Osteoblast (primary cell): Measurements from ENCODE around the gene ENDOV. TPM values are rescaled to one million over a fixed set of nuclear protein-coding genes. Genes with fewer than 3 reads are reported as not detected.

Source experiments
- DNase-seq: peaks from one replicate; pipeline ENCODE4 v3.0.0; 2011; ENCODE audit warnings: low spot score, mixed read lengths; ENCODE audit not compliant: insufficient read length; ENCODE audit errors: missing footprints
- H2AFZ ChIP-seq: 2 replicates; pipeline ENCODE4 v1.6.0; 2011; ENCODE audit warnings: mild to moderate bottlenecking, low read length
- H3K27ac ChIP-seq: 2 replicates; pipeline ENCODE4 v1.5.1; 2011; ENCODE audit warnings: mild to moderate bottlenecking, low read depth, low read length, moderate library complexity
- H3K27me3 ChIP-seq: 2 replicates; pipeline ENCODE4 v1.6.0; 2012; ENCODE audit warnings: mild to moderate bottlenecking, control low read depth, inconsistent platforms, low read length, moderate library complexity; ENCODE audit not compliant: insufficient read depth
- H3K36me3 ChIP-seq: 2 replicates; pipeline ENCODE4 v1.5.1; 2011; ENCODE audit warnings: mild to moderate bottlenecking, low read length, control low read depth, moderate library complexity; ENCODE audit not compliant: insufficient read depth
- H3K4me1 ChIP-seq: 2 replicates; pipeline ENCODE4 v1.5.1; 2011; ENCODE audit warnings: mild to moderate bottlenecking, low read length, control low read depth, moderate library complexity; ENCODE audit not compliant: insufficient read depth
- H3K4me2 ChIP-seq: 2 replicates; pipeline ENCODE4 v1.6.0; 2011; ENCODE audit warnings: mild to moderate bottlenecking, low read length; ENCODE audit not compliant: insufficient read depth
- H3K4me3 ChIP-seq: fragments of 200-600 bp; sonication (generic); 3 replicates; pipeline ENCODE4 v1.5.1; 2012; ENCODE audit warnings: mild to moderate bottlenecking, low read length, inconsistent platforms; ENCODE audit not compliant: insufficient read depth
- H3K79me2 ChIP-seq: 2 replicates; pipeline ENCODE4 v1.6.0; 2012; ENCODE audit warnings: mild to moderate bottlenecking, low read length, control low read depth, inconsistent platforms; ENCODE audit not compliant: insufficient read depth
- H3K9me3 ChIP-seq: 2 replicates; pipeline ENCODE4 v1.5.1; 2011; ENCODE audit warnings: low read depth, low read length, control low read depth
- H4K20me1 ChIP-seq: 2 replicates; pipeline ENCODE4 v1.6.0; 2012; ENCODE audit warnings: mild to moderate bottlenecking, low read length, control low read depth; ENCODE audit not compliant: insufficient read depth
- total RNA-seq: library from RNA; depleted of rRNA; stranded (reverse); fragments of >200 nt; gene quantifications from 2 replicates; pipeline ENCODE4 v1.2.3, GENCODE V29; 2012
- TF ChIP-seq, protein P1 (sequence below): IDR thresholded peaks from 2 replicates; pipeline ENCODE4 v1.5.1; 2011; ENCODE audit warnings: mild to moderate bottlenecking, low read depth, low read length, moderate library complexity; ENCODE audit errors: extremely low read depth

The ENDOV gene
- total RNA-seq, 1 donor, result 19.5 TPM

DNA sequence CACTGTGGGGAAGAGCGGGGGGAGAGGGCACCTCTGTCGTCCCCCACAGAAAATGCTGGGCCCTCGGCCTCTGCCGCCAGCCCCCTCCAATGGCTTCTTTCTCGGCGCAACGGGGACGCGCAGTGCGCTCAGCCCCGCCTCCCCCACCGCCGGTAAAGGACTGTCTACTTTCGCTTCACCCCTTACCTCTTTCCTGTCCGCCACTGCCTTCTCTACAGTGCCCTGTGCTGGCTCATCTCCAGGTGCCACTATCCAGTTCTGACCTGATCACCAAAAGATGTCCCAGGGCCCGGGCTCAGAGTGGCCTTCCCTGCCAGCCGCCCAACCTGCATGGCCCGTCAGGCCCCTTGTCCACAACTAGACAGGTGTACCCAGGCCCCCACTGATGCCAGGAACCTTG lies 7.3 kb downstream of the ENDOV start:
- H3K4me3 ChIP-seq, result no peak overlapping the region
- H4K20me1 ChIP-seq, result peaks cover 32% of the 10 kb centered on the region
- H3K79me2 ChIP-seq, result peaks cover 9% of the 10 kb centered on the region
- H2AFZ ChIP-seq, result no peak overlapping the region
- no peaks in the 10 kb centered on the region for H3K27me3 ChIP-seq
- DNase-seq, result peak; percentile 76
- TF ChIP-seq, protein P1, sequence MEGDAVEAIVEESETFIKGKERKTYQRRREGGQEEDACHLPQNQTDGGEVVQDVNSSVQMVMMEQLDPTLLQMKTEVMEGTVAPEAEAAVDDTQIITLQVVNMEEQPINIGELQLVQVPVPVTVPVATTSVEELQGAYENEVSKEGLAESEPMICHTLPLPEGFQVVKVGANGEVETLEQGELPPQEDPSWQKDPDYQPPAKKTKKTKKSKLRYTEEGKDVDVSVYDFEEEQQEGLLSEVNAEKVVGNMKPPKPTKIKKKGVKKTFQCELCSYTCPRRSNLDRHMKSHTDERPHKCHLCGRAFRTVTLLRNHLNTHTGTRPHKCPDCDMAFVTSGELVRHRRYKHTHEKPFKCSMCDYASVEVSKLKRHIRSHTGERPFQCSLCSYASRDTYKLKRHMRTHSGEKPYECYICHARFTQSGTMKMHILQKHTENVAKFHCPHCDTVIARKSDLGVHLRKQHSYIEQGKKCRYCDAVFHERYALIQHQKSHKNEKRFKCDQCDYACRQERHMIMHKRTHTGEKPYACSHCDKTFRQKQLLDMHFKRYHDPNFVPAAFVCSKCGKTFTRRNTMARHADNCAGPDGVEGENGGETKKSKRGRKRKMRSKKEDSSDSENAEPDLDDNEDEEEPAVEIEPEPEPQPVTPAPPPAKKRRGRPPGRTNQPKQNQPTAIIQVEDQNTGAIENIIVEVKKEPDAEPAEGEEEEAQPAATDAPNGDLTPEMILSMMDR, result no peak
- peaks cover 20% of the 10 kb centered on the region for H3K36me3 ChIP-seq
- no peaks in the 10 kb centered on the region for H3K9me3 ChIP-seq
- no peak overlapping the region for H3K27ac ChIP-seq
- no peak overlapping the region for H3K4me2 ChIP-seq
- H3K4me1 ChIP-seq, result peaks cover 4% of the 10 kb centered on the region

DNA sequence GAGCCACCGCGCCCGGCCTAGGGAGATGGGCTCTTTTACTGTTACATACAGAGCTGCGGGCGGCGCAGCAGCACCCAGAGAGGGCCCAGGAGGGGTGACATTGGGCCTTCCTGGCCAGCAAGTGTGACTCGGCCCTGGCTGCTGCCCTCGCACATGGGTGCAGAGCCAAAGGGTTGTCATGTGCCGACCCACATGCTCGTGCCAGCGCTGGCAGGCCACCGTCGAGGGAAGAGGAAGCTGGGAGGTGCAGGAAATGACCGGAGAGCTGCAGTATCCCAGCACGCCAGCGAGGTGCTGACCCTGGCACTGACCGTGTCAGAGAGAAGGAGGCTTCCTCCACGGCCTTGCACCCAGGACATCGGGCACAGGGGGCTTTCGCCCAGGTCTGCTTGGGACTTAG lies 8.0 kb downstream of the ENDOV start:
- H3K9me3 ChIP-seq, result no peaks in the 10 kb centered on the region
- peaks cover 4% of the 10 kb centered on the region for H3K4me1 ChIP-seq
- H3K27ac ChIP-seq, result no peak overlapping the region
- no peak overlapping the region for H3K4me3 ChIP-seq
- no peak overlapping the region for H3K4me2 ChIP-seq
- peaks cover 31% of the 10 kb centered on the region for H4K20me1 ChIP-seq
- H2AFZ ChIP-seq, result no peak overlapping the region
- no peaks in the 10 kb centered on the region for H3K27me3 ChIP-seq
- peak; percentile 35 for DNase-seq
- peaks cover 2% of the 10 kb centered on the region for H3K79me2 ChIP-seq
- H3K36me3 ChIP-seq, result peaks cover 14% of the 10 kb centered on the region
- TF ChIP-seq, protein P1, result no peak

DNA sequence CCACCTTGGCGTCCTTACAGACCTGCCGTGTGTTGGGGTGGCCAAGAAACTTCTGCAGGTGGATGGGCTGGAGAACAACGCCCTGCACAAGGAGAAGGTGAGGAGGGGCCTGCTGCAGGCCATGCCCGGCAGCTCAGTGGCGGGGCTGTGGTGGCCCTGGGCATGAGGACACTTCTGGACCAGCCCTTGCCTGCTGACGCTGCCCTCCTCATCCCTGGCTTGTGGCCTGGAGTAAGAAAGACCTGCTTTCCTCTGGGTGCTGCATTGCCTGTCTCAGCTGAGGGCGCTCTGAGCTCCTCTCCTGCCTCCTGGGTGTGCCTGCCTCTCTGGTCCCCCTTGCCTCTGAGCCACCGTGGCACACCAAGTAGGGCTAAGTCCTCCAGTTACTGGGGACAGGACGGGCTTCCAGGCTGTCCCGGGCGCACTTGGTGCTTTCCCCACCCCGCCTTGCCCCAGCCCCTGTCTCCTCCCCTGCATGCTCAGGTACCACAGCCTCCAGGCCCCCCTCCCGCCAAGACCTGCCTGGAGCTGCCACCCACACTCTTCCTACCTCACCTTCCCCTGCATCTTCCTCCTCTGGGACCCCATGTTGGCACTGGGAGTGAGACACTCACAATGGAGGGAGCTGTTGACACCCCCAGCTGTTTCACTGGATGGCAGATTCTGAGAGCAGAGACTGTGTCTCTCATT lies 8.7 kb downstream of the ENDOV start:
- H3K36me3 ChIP-seq, result peaks cover 9% of the 10 kb centered on the region
- no peaks in the 10 kb centered on the region for H3K4me1 ChIP-seq
- TF ChIP-seq, protein P1, result no peak
- H4K20me1 ChIP-seq, result peaks cover 26% of the 10 kb centered on the region
- H3K4me2 ChIP-seq, result no peak overlapping the region
- no peak overlapping the region for H2AFZ ChIP-seq
- no peak overlapping the region for H3K4me3 ChIP-seq
- DNase-seq, result peak; percentile 88
- H3K79me2 ChIP-seq, result no peaks in the 10 kb centered on the region
- no peaks in the 10 kb centered on the region for H3K9me3 ChIP-seq
- H3K27me3 ChIP-seq, result no peaks in the 10 kb centered on the region
- no peak overlapping the region for H3K27ac ChIP-seq

DNA sequence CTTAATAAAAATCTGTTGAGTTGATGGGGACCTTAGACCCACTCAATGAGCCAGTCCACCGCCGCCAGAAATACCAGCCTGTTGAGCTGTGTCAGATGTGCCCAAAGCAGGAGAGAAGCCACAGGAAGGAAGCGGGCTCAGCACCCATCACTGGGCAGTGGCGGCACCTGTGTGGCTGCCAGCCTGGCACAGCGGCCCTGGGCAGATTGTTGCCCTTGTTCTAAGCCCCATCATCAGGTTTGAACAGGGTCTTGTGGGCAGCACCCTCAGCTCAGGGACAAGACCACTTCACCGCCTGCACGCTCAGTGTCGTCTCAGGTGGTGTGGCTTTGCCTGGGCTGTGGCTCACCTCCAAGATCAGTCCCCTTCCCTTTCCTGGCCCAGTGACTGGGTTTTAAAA lies 9.3 kb downstream of the ENDOV start:
- Histone ChIP-seq H3K4me2 (no peak overlapping the region), H3K9me3 (no peaks in the 10 kb centered on the region), H3K4me1 (no peaks in the 10 kb centered on the region), H3K79me2 (no peaks in the 10 kb centered on the region), H4K20me1 (peaks cover 24% of the 10 kb centered on the region), H3K27me3 (no peaks in the 10 kb centered on the region), H3K36me3 (peaks cover 9% of the 10 kb centered on the region), H2AFZ (no peak overlapping the region), H3K27ac (no peak overlapping the region), H3K4me3 (no peak overlapping the region)
- TF ChIP-seq, protein P1, result no peak
- DNase-seq, result peak; percentile 66
